Motor neuron (in vitro differentiated cells): ENCODE results near the gene C14orf93. TPM values are rescaled to one million over a fixed set of nuclear protein-coding genes. Genes with fewer than 3 reads are reported as not detected.

Experiments used
- ATAC-seq, 8 experiments: fragments of 200-7000 bp; cut with Tn5 transposase; replicated peaks in 6 of 8; 2 replicates each; pipeline ENCODE4 v1.8.0; 2021; ENCODE audit warnings: mild to moderate bottlenecking in 8 of 8, moderate library complexity in 8 of 8
- H3K27ac ChIP-seq, 2 donors: fragments of 250-450 bp; sonication (Bioruptor Pico); 2 replicates each; pipeline ENCODE4 v1.9.0; 2021; ENCODE audit warnings: antibody characterized with exemption in 2 of 2, mild to moderate bottlenecking in 2 of 2, moderate library complexity in 1 of 2
- H3K4me1 ChIP-seq, 2 donors: fragments of 250-450 bp; sonication (Bioruptor Pico); replicated peaks in 1 of 2; 2 replicates each; pipeline ENCODE4 v1.6.1; 2021; ENCODE audit warnings: antibody characterized with exemption in 2 of 2, mild to moderate bottlenecking in 2 of 2, moderate library complexity in 1 of 2
- H3K4me3 ChIP-seq, 5 donors: fragments of 250-450 bp; sonication (Bioruptor Pico); 2 replicates each; pipeline ENCODE4 v1.9.0; 2021; ENCODE audit warnings: antibody characterized with exemption in 5 of 5, mild to moderate bottlenecking in 5 of 5, moderate library complexity in 4 of 5
- WGBS, 10 experiments: fragments of 450-650 bp; shearing (Covaris generic); methylation state at CpG; one replicate each; pipeline ENCODE4 v1.0.0; 2022; 5-methylcytosine and 5-hydroxymethylcytosine counted together
- in situ Hi-C, 9 experiments: fragments of 400-800 bp; cut with MboI; loops; one replicate each; pipeline ENCODE4 v1.15.0; 2021; ENCODE audit warnings: low sequenced_read_pairs in 9 of 9, low pct_unique_long_range_greater_than_20kb in 2 of 9; ENCODE audit not compliant: unreplicated experiment in 9 of 9
- total RNA-seq, 8 experiments: library from RNA; unstranded; fragments of 300-600 nt; gene quantifications; 2 replicates each; pipeline versions ENCODE4 v1.2.3 to v1.2.4, GENCODE V29; 2022

The C14orf93 gene, protein sequence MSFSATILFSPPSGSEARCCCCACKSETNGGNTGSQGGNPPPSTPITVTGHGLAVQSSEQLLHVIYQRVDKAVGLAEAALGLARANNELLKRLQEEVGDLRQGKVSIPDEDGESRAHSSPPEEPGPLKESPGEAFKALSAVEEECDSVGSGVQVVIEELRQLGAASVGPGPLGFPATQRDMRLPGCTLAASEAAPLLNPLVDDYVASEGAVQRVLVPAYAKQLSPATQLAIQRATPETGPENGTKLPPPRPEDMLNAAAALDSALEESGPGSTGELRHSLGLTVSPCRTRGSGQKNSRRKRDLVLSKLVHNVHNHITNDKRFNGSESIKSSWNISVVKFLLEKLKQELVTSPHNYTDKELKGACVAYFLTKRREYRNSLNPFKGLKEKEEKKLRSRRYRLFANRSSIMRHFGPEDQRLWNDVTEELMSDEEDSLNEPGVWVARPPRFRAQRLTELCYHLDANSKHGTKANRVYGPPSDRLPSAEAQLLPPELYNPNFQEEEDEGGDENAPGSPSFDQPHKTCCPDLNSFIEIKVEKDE
- total RNA-seq, result 10 to 100 TPM in 1 of 8 experiments, 1 to 10 TPM in 7; 6.1 to 11.9 (median 7.1) TPM

GRCh38 chr14:23009939-23010726 is at the start of gene C14orf93:
TSS of gene C14orf93 (minus strand) at chr14:23010143. CDS start at chr14:22999023, 11,120 bp downstream.
- 5 to 80% (median 11%) methylated on average over 2 to 19 of the region's 40 CpGs; no CpG with 5 or more reads in 1 of the 10 experiments for WGBS, 10 experiments
- peak within 1 kb of the TSS; percentile 16 to 49 for H3K27ac ChIP-seq
- in situ Hi-C loops, result no loop called here
- peak within 1 kb of the TSS; percentile 20 to 40 (median 35) for H3K4me3 ChIP-seq
- ATAC-seq, result peak; percentile 4 to 20 (median 14)
- H3K4me1 ChIP-seq, result peaks cover 30 to 38% of the 10 kb centered on the region in 2 donors

DNA sequence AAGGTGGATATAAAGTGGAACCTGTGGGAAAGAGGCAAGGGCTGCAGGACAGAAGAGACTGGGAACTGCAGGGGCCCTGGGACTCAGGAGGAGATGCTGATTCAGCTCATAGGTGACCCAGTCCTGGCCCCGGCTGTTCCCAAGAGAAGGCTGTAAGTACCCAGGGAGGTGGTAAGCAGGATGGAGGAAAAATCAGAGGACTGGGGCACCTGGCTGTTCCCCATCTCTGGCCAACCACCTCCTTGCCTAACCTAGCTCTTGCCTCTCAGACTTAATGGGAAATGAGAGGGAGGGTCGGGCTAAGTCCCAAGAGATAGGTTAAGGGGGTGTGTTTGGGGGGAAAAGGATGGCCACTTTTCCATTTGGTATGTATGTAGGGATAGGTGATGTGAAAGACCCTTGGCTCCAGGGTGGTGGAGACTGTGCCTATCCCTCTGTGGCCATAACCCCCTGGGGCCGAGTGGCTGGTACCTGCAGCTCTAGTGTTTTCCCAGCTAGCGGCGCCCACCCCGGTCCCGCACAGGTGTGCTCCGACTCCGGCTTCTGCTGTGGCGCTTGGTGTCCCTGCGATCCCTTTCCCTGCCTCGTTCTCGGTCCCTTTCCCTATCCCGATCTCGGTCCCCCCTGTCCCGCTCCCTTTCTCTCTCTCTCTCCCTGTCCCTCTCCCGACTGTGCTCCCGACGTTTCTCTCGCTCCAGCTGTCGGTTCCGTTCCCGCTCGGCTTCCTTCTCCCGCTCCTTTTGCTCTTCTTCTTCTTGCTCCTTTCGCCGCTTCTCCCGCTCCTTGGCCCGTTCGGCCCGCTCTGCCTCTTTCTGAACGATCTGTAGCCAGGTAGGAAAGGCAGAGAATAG is 48.9 kb upstream of the C14orf93 start:
- H3K4me3 ChIP-seq, result no peak overlapping the region
- ATAC-seq, result no peak
- H3K4me1 ChIP-seq, result peaks cover 6 to 10% of the 10 kb centered on the region in 2 donors
- no peak overlapping the region for H3K27ac ChIP-seq
- in situ Hi-C loops, result loop anchor here in 7 of 9 experiments (10.0 to 25.0 kb wide), 3 partner anchors 64 to 497 kb away; partner anchors contain the start of gene HAUS4 (in 2 of the 7)
- WGBS, 10 experiments, result 78 to 93% (median 89%) methylated on average over 5 to 29 of the region's 32 CpGs

GRCh38 chr14:23057757-23058653 is 48.1 kb upstream of the C14orf93 start:
- in situ Hi-C loops, result loop anchor here in 7 of 9 experiments (10.0 to 25.0 kb wide), 3 partner anchors 63 to 496 kb away; partner anchors contain the start of gene HAUS4 (in 2 of the 7)
- 0 to 60% (median 30%) methylated on average over 1 to 6 of the region's 51 CpGs; no CpG with 5 or more reads in 3 of the 10 experiments for WGBS, 10 experiments
- H3K27ac ChIP-seq, result peak overlapping the region; percentile 52 to 58
- peaks cover 6 to 10% of the 10 kb centered on the region in 2 donors for H3K4me1 ChIP-seq
- peak; percentile 57 to 78 (median 75) for ATAC-seq
- peak overlapping the region; percentile 47 to 84 (median 61) for H3K4me3 ChIP-seq

DNA sequence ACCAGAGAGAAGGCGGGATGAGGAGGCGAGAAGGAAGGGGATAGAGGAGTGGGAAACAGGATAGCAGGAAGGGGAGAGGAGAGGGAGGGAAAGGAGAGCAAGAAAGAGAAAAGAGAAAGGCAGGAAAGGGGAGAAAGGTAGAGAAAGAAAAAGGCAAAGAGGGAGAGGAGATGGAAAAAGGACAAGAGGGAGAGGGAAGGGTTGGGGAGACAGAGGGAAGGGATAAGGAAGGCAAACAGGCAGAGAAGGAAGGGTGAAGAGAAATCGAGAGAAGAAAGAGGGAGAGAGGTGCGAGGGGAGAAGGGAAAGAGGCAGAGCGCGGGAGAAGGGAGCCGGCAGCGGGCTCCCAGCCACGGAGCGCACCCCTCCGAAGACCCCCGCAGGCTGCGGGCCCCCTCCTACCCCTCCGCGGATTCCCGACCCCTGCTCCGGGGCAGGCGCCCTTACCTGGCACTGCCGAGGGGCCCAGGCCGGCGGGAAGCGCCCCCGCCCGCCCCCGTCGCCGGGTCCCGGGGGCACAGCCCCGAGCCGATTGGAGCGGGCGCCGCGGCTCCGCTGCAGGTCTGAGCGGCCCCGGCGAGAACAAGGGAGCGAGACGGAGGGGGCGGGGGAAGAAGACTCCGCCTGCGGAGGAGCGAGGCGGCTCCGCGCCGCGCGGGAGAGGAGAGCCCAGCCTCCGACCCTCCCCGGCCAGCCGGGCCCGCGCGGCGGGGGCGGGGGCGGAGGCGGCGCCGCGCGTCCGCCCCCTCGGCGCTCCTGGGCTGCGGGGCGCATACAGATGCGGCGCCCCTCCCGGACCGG is 47.2 kb upstream of the C14orf93 start, which contains the start of gene CDH24:
Gene CDH24 (minus strand): TSS at position 565 of the 801 bp plus-strand sequence. CDS start 1,787 bp downstream, outside the sequence.
- Histone ChIP-seq H3K4me1 (peaks cover 6 to 17% of the 10 kb centered on the region in 2 donors), H3K4me3 (peak within 1 kb of the TSS; percentile 47 to 84 (median 61)), H3K27ac (peak within 1 kb of the TSS; percentile 52 to 58)
- ATAC-seq, result peak; percentile 51 to 81 (median 76)
- WGBS, 10 experiments, result 0 to 20% (median 7%) methylated on average over 1 to 13 of the region's 73 CpGs; no CpG with 5 or more reads in 4 of the 10 experiments
- in situ Hi-C loops, result loop anchor here in 7 of 9 experiments (10.0 to 25.0 kb wide), 3 partner anchors 62 to 495 kb away; partner anchors contain the start of gene HAUS4 (in 2 of the 7)

DNA sequence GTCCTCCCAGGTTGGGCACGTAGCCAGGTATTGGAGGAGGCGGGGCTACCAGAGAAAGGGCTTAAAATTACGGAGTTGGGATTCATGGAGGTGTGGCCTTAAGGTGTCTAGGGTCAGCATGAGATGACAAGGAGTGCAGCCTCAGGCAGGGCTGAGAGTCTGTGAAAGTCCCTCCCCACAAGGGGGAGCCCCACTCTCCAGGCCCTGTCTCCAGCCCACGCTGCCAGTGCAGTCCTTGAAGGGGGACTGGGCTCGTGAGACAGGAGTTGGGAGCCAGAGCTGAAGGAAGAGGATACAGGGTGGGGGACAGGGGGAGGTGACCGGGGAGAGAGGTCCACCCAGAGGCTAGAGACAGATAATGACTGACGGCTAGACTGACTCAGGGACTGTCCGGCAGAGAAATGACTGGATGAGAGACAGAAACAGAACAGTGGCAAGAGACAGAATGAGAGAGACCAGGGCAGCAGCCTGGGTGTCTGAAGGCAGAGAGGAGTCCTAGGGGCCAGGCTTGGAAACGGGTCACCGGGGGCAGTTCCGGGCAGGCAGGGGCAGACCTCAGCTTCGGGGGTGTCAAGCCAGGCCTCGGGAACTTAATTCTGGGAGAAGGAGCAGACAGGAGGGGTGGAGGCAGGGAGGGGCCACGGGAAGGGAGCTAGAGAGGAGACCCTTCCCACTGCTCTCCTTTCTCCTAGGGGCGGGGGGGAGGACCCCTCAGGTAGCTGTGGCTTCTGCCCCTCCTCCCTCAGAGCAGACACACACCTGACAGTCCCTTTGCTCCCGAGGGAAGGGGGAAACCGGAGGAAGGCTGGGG is 46.4 kb upstream of the C14orf93 start:
- Histone ChIP-seq H3K4me1 (peaks cover 6 to 23% of the 10 kb centered on the region in 2 donors), H3K27ac (no peak overlapping the region), H3K4me3 (peak overlapping the region; percentile 47 to 84 (median 61))
- WGBS, 10 experiments, result 0 to 60% (median 9%) methylated on average over 1 to 9 of the region's 17 CpGs; no CpG with 5 or more reads in 1 of the 10 experiments
- in situ Hi-C loops, result loop anchor here in 7 of 9 experiments (10.0 to 25.0 kb wide), 3 partner anchors 62 to 494 kb away; partner anchors contain the start of gene HAUS4 (in 2 of the 7)
- peak; percentile 22 to 49 (median 34) for ATAC-seq

DNA sequence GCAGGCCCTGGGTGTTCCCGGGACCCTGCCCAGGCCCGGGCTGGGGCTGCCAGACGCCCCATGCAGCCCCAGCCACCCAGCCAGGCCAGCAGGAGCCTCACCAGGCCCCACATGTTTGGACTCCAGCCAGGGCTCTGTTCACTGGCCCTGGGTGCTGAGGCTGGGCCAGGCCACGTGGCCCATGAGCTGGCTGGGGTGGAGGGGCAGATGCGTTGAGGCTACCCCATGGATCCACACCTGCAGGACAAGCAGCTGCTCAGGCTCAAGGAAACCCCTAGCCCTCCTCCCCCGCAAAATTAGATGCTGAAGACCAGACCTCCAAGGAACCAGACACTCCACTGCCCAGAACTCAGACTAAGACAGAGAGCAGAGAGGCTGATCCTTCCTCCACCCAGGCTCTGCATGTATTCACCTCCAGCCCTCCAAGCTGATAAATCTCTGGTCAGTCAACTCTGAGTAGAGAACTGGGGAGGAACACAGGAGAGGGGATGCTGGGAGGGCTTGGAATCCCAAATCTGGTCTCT is 45.7 kb upstream of the C14orf93 start:
- peaks cover 6 to 23% of the 10 kb centered on the region in 2 donors for H3K4me1 ChIP-seq
- no peak overlapping the region for H3K27ac ChIP-seq
- in situ Hi-C loops, result loop anchor here in 7 of 9 experiments (10.0 to 25.0 kb wide), 3 partner anchors 61 to 493 kb away; partner anchors contain the start of gene HAUS4 (in 2 of the 7)
- H3K4me3 ChIP-seq, result peak overlapping the region in 1 of 5 donors; percentile 84
- 60 to 80% (median 80%) methylated on average over 1 to 2 of the region's 6 CpGs; no CpG with 5 or more reads in 7 of the 10 experiments for WGBS, 10 experiments
- ATAC-seq, result peak in 3 of 8 experiments; percentile 0 to 2 (median 1)

GRCh38 chr14:23055147-23055550 is 45.2 kb upstream of the C14orf93 start:
- in situ Hi-C loops, result loop anchor here in 7 of 9 experiments (10.0 to 25.0 kb wide), 3 partner anchors 60 to 493 kb away; partner anchors contain the start of gene HAUS4 (in 2 of the 7)

GRCh38 chr14:23054000-23054811 is 44.3 kb upstream of the C14orf93 start:
- WGBS, 10 experiments, result 40 to 100% (median 90%) methylated on average over 1 to 4 of the region's 17 CpGs; no CpG with 5 or more reads in 5 of the 10 experiments
- H3K27ac ChIP-seq, result no peak overlapping the region
- in situ Hi-C loops, result loop anchor here in 7 of 9 experiments (10.0 to 25.0 kb wide), 3 partner anchors 59 to 492 kb away; partner anchors contain the start of gene HAUS4 (in 2 of the 7)
- peaks cover 6 to 23% of the 10 kb centered on the region in 2 donors for H3K4me1 ChIP-seq
- H3K4me3 ChIP-seq, result no peak overlapping the region
- no peak for ATAC-seq

More at GRCh38 chr14:23055147-23055550, 45.2 kb upstream of the C14orf93 start:
- no peak for ATAC-seq
- Histone ChIP-seq H3K27ac (no peak overlapping the region), H3K4me1 (peaks cover 6 to 23% of the 10 kb centered on the region in 2 donors), H3K4me3 (no peak overlapping the region)
- 88 to 100% (median 100%) methylated on average over 2 to 7 of the region's 12 CpGs; no CpG with 5 or more reads in 5 of the 10 experiments for WGBS, 10 experiments
